Mammary epithelial cell (primary cell): Measurements from ENCODE around the gene PLOD2.

Source experiments
- EZH2 ChIP-seq: IDR thresholded peaks from 2 replicates; pipeline ENCODE4 v1.6.1; 2012; ENCODE audit warnings: low read length, inconsistent platforms, borderline replicate concordance
- TF ChIP-seq, protein P1 (sequence below), 2 donors: IDR thresholded peaks in 1 of 2; conservative IDR thresholded peaks in 1 of 2; 2 replicates each; pipeline ENCODE4 v1.5.1; 2011 to 2012; ENCODE audit warnings: inconsistent platforms in 2 of 2, low read length in 2 of 2, mild to moderate bottlenecking in 2 of 2, control low read depth in 1 of 2, low read depth in 1 of 2; ENCODE audit not compliant: insufficient read depth in 1 of 2; ENCODE audit errors: extremely low read depth in 1 of 2

DNA sequence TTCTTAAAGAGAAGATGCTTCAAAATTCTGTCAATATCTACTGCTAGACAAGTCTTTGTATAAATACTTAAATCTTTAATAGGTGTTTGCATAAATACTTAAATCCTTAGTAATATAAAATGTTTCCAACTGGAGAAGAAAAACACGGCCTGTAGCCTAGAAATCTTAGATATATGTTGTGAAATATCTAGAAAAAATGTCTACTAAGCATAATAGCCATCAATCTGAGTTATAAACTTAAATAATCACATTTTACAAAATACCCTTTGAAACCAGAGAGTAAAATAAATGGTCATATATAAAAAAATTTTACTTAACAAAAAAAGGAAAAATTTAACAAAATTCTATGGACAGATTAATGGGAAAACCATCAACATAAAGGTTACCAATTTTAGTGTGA, 73.9 kb downstream of the PLOD2 start:
- TF ChIP-seq, protein P1, sequence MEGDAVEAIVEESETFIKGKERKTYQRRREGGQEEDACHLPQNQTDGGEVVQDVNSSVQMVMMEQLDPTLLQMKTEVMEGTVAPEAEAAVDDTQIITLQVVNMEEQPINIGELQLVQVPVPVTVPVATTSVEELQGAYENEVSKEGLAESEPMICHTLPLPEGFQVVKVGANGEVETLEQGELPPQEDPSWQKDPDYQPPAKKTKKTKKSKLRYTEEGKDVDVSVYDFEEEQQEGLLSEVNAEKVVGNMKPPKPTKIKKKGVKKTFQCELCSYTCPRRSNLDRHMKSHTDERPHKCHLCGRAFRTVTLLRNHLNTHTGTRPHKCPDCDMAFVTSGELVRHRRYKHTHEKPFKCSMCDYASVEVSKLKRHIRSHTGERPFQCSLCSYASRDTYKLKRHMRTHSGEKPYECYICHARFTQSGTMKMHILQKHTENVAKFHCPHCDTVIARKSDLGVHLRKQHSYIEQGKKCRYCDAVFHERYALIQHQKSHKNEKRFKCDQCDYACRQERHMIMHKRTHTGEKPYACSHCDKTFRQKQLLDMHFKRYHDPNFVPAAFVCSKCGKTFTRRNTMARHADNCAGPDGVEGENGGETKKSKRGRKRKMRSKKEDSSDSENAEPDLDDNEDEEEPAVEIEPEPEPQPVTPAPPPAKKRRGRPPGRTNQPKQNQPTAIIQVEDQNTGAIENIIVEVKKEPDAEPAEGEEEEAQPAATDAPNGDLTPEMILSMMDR (conservative IDR thresholded peaks at IDR 0.05 in 1 of 2, IDR thresholded peaks at IDR 0.05 in 1 of 2; ENCODE audit: extremely low read depth in 1 of 2, insufficient read depth in 1 of 2, low read depth in 1 of 2, low read length in 2 of 2), result no peak
- TF ChIP-seq EZH2, result no peak
